CD4-positive, alpha-beta memory T cell (primary cell): ENCODE results near the gene ACOD1. TPM values are rescaled to one million over a fixed set of nuclear protein-coding genes. Genes with fewer than 3 reads are reported as not detected.

Source experiments
- CTCF ChIA-PET: fragments of 350-600 bp; sonication (Branson Sonifier 250); formaldehyde crosslinking; loops from one replicate; lab custom pipeline; 2021; ENCODE audit warnings: inconsistent platforms; ENCODE audit not compliant: partially characterized antibody; lab: Charles Lee
- POLR2A ChIA-PET: fragments of 350-600 bp; sonication (Branson Sonifier 250); formaldehyde crosslinking; loops from one replicate; lab custom pipeline; 2021; ENCODE audit not compliant: partially characterized antibody; lab: Charles Lee
- DNase-seq, 5 donors: peaks; one replicate each; pipeline versions ENCODE4 v3.0.0 to v3.0.0-alpha.2; 2020 to 2022; ENCODE audit warnings: mixed read lengths in 1 of 5
- H3K27ac ChIP-seq: one replicate; pipeline ENCODE4 v1.7.0; 2013; ENCODE audit warnings: low read depth, low read length
- H3K27me3 ChIP-seq: 2 replicates; pipeline ENCODE4 v1.7.0; 2013; ENCODE audit warnings: mild to moderate bottlenecking, low read length, moderate library complexity; ENCODE audit not compliant: insufficient read depth
- H3K36me3 ChIP-seq: 2 replicates; pipeline ENCODE4 v1.7.0; 2013; ENCODE audit warnings: mild to moderate bottlenecking, low read length, moderate library complexity; ENCODE audit not compliant: insufficient read depth
- H3K4me1 ChIP-seq: 2 replicates; pipeline ENCODE4 v1.7.0; 2013; ENCODE audit warnings: mild to moderate bottlenecking, low read length, moderate library complexity; ENCODE audit not compliant: insufficient read depth
- H3K4me3 ChIP-seq, 2 donors: one replicate each; pipeline ENCODE4 v1.7.0; 2013; ENCODE audit warnings: low read length in 2 of 2, mild to moderate bottlenecking in 1 of 2
- H3K9me3 ChIP-seq, 2 donors: one replicate each; pipeline ENCODE4 v1.7.0; 2013; ENCODE audit warnings: low read length in 2 of 2, control low read depth in 1 of 2; ENCODE audit not compliant: control insufficient read depth in 1 of 2
- H3K27ac Mint-ChIP-seq, 7 donors: one replicate each; pipeline ENCODE4 v1.8.0; 2020 to 2021; ENCODE audit warnings: mixed read lengths in 7 of 7, mild to moderate bottlenecking in 6 of 7, inconsistent platforms in 3 of 7, moderate library complexity in 3 of 7
- H3K27me3 Mint-ChIP-seq, 2 donors: one replicate each; pipeline ENCODE4 v1.8.0; 2020 to 2021; ENCODE audit warnings: mixed read lengths in 2 of 2
- H3K36me3 Mint-ChIP-seq, 2 donors: one replicate each; pipeline ENCODE4 v1.8.0; 2020 to 2021; ENCODE audit warnings: mixed read lengths in 2 of 2, inconsistent platforms in 1 of 2, mild to moderate bottlenecking in 1 of 2
- H3K4me1 Mint-ChIP-seq, 4 donors: one replicate each; pipeline ENCODE4 v1.8.0; 2020 to 2021; ENCODE audit warnings: mixed read lengths in 4 of 4, mild to moderate bottlenecking in 1 of 4
- H3K4me3 Mint-ChIP-seq, 8 donors: one replicate each; pipeline ENCODE4 v1.8.0; 2020 to 2021; ENCODE audit warnings: mixed read lengths in 8 of 8, mild to moderate bottlenecking in 7 of 8, moderate library complexity in 6 of 8, inconsistent platforms in 3 of 8
- H3K9me3 Mint-ChIP-seq, 8 donors: one replicate each; pipeline ENCODE4 v1.8.0; 2020 to 2021; ENCODE audit warnings: mixed read lengths in 8 of 8, mild to moderate bottlenecking in 5 of 8, inconsistent platforms in 3 of 8, moderate library complexity in 1 of 8
- intact Hi-C: fragments of 100-400 bp; cut with micrococcal nuclease; formaldehyde crosslinking; loops from one replicate; pipeline ENCODE4 v1.15.1; 2023
- polyA plus RNA-seq, 2 donors: library from polyadenylated mRNA; unstranded; fragments of 300-500 nt; fragmentation: Illumina TruSeq; gene quantifications; one replicate each; pipeline ENCODE4 v1.2.3, GENCODE V29; 2021
- total RNA-seq, 2 experiments: library from RNA; stranded (reverse); gene quantifications; one replicate each; pipeline ENCODE4 v1.2.3, GENCODE V29; 2021

ACOD1 gene
- total and polyA plus RNA-seq, 4 experiments from 2014 or later: not detected

- ChIA-PET POLR2A (interaction anchor here (1.0 to 2.6 kb wide), 4 partner anchors 11 to 48 kb away, joined by 3 to 29 read pairs (median 6); partner anchors contain the start of genes CLN5 and FBXL3), CTCF (interaction anchor here (0.7 to 3.8 kb wide), 38 partner anchors 9 to 1654 kb away, joined by 3 to 81 read pairs (median 4); partner anchors contain the start of gene CLN5)
- H3K36me3 ChIP-seq: no peaks in the 10 kb centered on the region
- peaks cover 20% of the 10 kb centered on the region for H3K4me1 ChIP-seq
- peaks cover 18% of the 10 kb centered on the region in 2 donors for H3K27me3 Mint-ChIP-seq
- no peaks in the 10 kb centered on the region for H3K36me3 Mint-ChIP-seq
- H3K4me3 Mint-ChIP-seq: peak overlapping the region in 6 of 8 donors; percentile 35 to 69 (median 54)
- no peak overlapping the region for H3K4me3 ChIP-seq
- H3K9me3 Mint-ChIP-seq: no peaks in the 10 kb centered on the region
- H3K27me3 ChIP-seq: no peaks in the 10 kb centered on the region
- intact Hi-C loops: loop anchor here (1.0 to 2.0 kb wide), 4 partner anchors 11 to 1283 kb away; no protein-coding TSS in a partner anchor
- no peaks in the 10 kb centered on the region for H3K9me3 ChIP-seq
- peak overlapping the region in 2 of 7 donors; percentile 29 to 48 for H3K27ac Mint-ChIP-seq
- no peak overlapping the region for H3K27ac ChIP-seq
- DNase-seq: peak; percentile 72 to 83 (median 78)
- H3K4me1 Mint-ChIP-seq: peaks cover 7 to 15% (median 10%) of the 10 kb centered on the region in 4 donors
Observed at GRCh38 chr13:76980075-76980718, 31.9 kb downstream of the ACOD1 start.

DNA sequence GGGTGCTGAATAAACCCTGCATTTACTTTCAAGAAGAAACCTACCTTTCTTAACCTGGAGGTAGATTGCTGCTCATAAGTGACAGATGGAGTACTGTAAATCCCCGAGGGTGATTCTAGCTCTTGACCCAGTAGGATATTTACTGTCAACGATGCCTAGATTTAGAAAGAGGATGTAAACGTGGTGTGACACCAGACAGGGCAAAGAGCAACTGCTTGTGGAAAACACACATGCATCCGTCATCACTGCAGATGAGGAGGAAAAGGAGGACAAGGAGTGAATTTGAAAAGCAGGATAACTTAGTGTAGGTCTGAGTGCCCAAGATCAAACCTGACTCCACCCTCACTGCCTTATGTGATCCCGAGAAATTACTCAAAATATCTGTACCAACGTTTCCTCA, 33.8 kb downstream of the ACOD1 start:
- no peaks in the 10 kb centered on the region for H3K36me3 Mint-ChIP-seq
- peaks cover 10% of the 10 kb centered on the region for H3K4me1 ChIP-seq
- CTCF ChIA-PET: interaction anchor here (1.0 to 3.8 kb wide), 4 partner anchors 9 to 1114 kb away, joined by 3 to 81 read pairs (median 27); partner anchors contain the start of gene CLN5
- no peaks in the 10 kb centered on the region for H3K27me3 ChIP-seq
- intact Hi-C loops: no loop called here
- H3K27ac ChIP-seq: no peak overlapping the region
- no peaks in the 10 kb centered on the region for H3K36me3 ChIP-seq
- no peak for DNase-seq
- no peaks in the 10 kb centered on the region for H3K9me3 Mint-ChIP-seq
- H3K9me3 ChIP-seq: no peaks in the 10 kb centered on the region
- H3K27ac Mint-ChIP-seq: no peak overlapping the region
- H3K4me3 ChIP-seq: no peak overlapping the region
- POLR2A ChIA-PET: interaction anchor here (1.2 to 2.6 kb wide), 2 partner anchors 9 to 45 kb away, joined by 3 to 29 read pairs; partner anchors contain the start of genes CLN5 and FBXL3
- H3K27me3 Mint-ChIP-seq: peaks cover 20 to 29% of the 10 kb centered on the region in 2 donors
- H3K4me1 Mint-ChIP-seq: peaks cover 3 to 6% (median 5%) of the 10 kb centered on the region in 4 donors
- H3K4me3 Mint-ChIP-seq: no peak overlapping the region

DNA sequence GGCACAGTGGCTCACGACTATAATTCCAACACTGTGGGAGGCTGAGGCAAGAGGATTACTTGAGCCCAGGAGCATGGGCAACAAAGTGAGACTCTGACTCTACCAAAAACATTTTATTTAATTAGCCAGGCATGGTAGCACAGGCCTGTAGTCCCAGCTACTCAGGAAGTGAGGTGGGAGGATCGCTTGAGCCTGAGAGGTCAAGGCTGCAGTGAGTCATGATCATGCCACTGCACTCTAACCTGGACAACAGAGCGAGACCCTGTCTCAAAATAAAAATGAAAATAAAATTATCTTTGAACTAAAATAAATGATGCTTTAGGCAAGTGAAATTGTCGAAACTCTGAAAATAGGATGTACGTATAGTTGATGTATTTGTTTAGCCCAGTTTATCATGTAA, 35.4 kb downstream of the ACOD1 start:
- Mint-ChIP-seq H3K27me3 (peaks cover 22 to 36% of the 10 kb centered on the region in 2 donors), H3K36me3 (no peaks in the 10 kb centered on the region), H3K4me3 (no peak overlapping the region), H3K4me1 (peaks cover 0 to 6% (median 3%) of the 10 kb centered on the region in 4 donors), H3K9me3 (no peaks in the 10 kb centered on the region), H3K27ac (no peak overlapping the region)
- ChIA-PET CTCF (interaction anchor here (0.9 to 1.8 kb wide), 2 partner anchors 9 to 13 kb away, joined by 3 to 4 read pairs; no protein-coding TSS in a partner anchor), POLR2A (no interaction called here)
- no peak overlapping the region for H3K4me3 ChIP-seq
- intact Hi-C loops: no loop called here
- H3K27me3 ChIP-seq: no peaks in the 10 kb centered on the region
- peaks cover 6% of the 10 kb centered on the region for H3K4me1 ChIP-seq
- no peak for DNase-seq
- H3K9me3 ChIP-seq: no peaks in the 10 kb centered on the region
- no peak overlapping the region for H3K27ac ChIP-seq
- no peaks in the 10 kb centered on the region for H3K36me3 ChIP-seq

DNA sequence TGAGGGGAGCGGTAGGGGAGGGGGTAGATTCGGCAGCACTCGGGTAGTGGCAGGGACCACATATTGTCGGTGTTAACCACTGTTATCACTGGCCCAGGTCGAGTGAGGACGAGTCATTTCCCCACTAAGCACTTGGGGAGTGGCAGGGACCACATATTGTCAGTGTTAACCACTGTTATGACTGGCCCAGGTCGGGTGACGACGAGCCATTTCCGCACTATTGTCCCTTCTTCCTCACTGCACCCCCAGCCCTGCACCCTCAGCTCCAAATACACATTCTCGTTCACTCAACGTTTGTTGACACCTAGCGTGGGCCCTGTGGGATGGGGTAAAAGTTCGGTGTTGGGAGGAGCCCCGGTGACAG, 43.1 kb downstream of the ACOD1 start:
- no peaks in the 10 kb centered on the region for H3K9me3 ChIP-seq
- Mint-ChIP-seq H3K4me1 (peaks cover 26 to 49% (median 39%) of the 10 kb centered on the region in 4 donors), H3K27ac (peak overlapping the region; percentile 98 to 100 (median 100)), H3K27me3 (peaks cover 7 to 12% of the 10 kb centered on the region in 2 donors), H3K9me3 (no peaks in the 10 kb centered on the region), H3K36me3 (peaks cover 6 to 14% of the 10 kb centered on the region in 2 donors), H3K4me3 (peak overlapping the region; percentile 90 to 99 (median 96))
- H3K4me1 ChIP-seq: peaks cover 37% of the 10 kb centered on the region
- peak overlapping the region; percentile 53 to 88 for H3K4me3 ChIP-seq
- ChIA-PET POLR2A (interaction anchor here (0.8 to 7.7 kb wide), 22 partner anchors 11 to 1665 kb away, joined by 3 to 204 read pairs (median 7); partner anchors contain the start of genes COMMD6, FBXL3, KCTD12 and MYCBP2), CTCF (interaction anchor here (0.7 to 7.1 kb wide), 6 partner anchors 11 to 106 kb away, joined by 3 to 81 read pairs (median 14); partner anchors contain the start of gene FBXL3)
- peaks cover 11% of the 10 kb centered on the region for H3K36me3 ChIP-seq
- no peaks in the 10 kb centered on the region for H3K27me3 ChIP-seq
- intact Hi-C loops: loop anchor here (1.0 to 10.0 kb wide), 5 partner anchors 11 to 1667 kb away; partner anchors contain the start of genes SLAIN1 and UCHL3
- DNase-seq: peak; percentile 84 to 95 (median 89)
- H3K27ac ChIP-seq: peak overlapping the region; percentile 95

DNA sequence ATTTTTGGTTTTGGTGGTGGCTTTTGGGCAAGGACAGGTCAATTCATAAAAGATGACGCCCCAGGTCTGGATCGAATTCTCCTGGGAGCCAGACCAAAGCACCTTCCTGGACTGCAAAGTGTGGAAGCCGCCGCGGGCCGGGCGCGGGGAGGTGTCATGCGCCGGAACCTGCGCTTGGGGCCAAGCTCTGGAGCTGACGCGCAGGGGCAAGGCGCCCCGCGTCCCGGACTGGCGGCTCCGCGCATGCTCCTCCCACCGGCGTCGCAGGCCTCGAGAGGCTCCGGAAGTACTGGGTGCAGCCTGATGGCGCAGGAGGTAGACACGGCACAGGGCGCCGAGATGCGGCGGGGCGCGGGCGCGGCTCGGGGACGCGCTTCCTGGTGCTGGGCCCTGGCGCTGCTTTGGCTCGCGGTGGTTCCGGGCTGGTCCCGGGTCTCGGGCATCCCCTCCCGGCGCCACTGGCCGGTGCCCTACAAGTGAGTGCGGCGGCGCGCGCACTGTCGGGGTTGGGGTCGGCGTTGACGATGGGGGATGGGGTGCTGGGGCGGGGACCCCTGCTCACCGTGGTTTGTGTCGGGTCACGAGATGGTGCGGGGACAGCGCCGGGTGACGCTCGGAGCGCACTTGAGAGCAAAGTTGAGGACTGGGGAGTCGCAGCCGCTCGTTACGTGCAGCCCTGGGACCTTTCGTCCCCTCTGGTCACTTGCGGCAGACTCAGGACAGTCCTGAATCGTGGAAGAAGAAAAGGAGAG, 43.7 kb downstream of the ACOD1 start, which contains the start of gene CLN5:
Gene CLN5 (plus strand): TSS at position 286 of the 752 bp plus-strand sequence. CDS start 18 bp downstream, at position 304.
- ChIA-PET POLR2A (interaction anchor here (0.8 to 7.7 kb wide), 26 partner anchors 10 to 1665 kb away, joined by 3 to 204 read pairs (median 6); partner anchors contain the start of genes COMMD6, FBXL3, KCTD12 and MYCBP2), CTCF (interaction anchor here (0.7 to 7.1 kb wide), 6 partner anchors 10 to 35 kb away, joined by 3 to 81 read pairs (median 14); partner anchors contain the start of gene FBXL3)
- H3K4me1 Mint-ChIP-seq: peaks cover 26 to 52% (median 41%) of the 10 kb centered on the region in 4 donors

DNA sequence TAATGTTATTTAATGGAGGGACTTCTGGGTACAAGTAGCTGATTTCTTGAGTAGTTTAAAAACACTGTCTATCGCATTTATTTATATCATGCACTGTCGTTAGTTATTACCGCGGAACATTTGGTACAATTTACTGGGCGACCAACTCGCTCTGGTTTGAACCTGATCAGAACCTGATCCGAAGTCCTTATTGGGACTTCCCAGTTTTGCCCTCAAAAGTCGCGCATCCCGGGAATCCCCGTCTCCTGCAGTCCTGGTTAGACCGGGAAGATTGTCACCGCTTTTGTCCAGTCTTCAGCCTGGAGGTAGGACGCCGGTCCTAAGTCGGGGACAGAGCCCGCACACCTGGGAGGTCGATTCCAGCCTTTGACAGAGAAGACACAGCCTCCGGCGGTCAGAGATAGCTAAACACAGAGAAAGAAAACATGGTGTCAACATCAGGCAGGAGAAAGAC, 44.3 kb downstream of the ACOD1 start:
- Histone ChIP-seq H3K9me3 (no peaks in the 10 kb centered on the region), H3K4me3 (peak overlapping the region; percentile 88 to 93), H3K27ac (peak overlapping the region; percentile 95), H3K4me1 (peaks cover 37% of the 10 kb centered on the region), H3K27me3 (no peaks in the 10 kb centered on the region), H3K36me3 (peaks cover 13% of the 10 kb centered on the region)
- ChIA-PET CTCF (interaction anchor here (0.7 to 7.1 kb wide), 8 partner anchors 9 to 107 kb away, joined by 3 to 81 read pairs (median 4); partner anchors contain the start of gene FBXL3), POLR2A (interaction anchor here (0.9 to 7.7 kb wide), 17 partner anchors 10 to 336 kb away, joined by 3 to 204 read pairs (median 8); partner anchors contain the start of genes FBXL3 and KCTD12)
- peak in 2 of 5 donors; percentile 28 to 47 for DNase-seq
- Mint-ChIP-seq H3K27me3 (peaks cover 0 to under 1% of the 10 kb centered on the region in 2 donors), H3K4me1 (peaks cover 26 to 54% (median 43%) of the 10 kb centered on the region in 4 donors), H3K9me3 (no peaks in the 10 kb centered on the region), H3K36me3 (peaks cover 13 to 17% of the 10 kb centered on the region in 2 donors), H3K4me3 (peak overlapping the region; percentile 92 to 99 (median 96)), H3K27ac (peak overlapping the region; percentile 98 to 100 (median 100))
- intact Hi-C loops: loop anchor here (1.0 to 10.0 kb wide), 7 partner anchors 10 to 1668 kb away; partner anchors contain the start of genes FBXL3, KCTD12, MYCBP2 and UCHL3

More for the DNA sequence above, 43.7 kb downstream of the ACOD1 start, which contains the start of gene CLN5:
- Histone ChIP-seq H3K27me3 (no peaks in the 10 kb centered on the region), H3K27ac (peak within 1 kb of the TSS; percentile 95), H3K36me3 (peaks cover 13% of the 10 kb centered on the region), H3K4me3 (peak within 1 kb of the TSS; percentile 88 to 93), H3K9me3 (no peaks in the 10 kb centered on the region), H3K4me1 (peaks cover 37% of the 10 kb centered on the region)
- Mint-ChIP-seq H3K9me3 (no peaks in the 10 kb centered on the region), H3K36me3 (peaks cover 12 to 17% of the 10 kb centered on the region in 2 donors), H3K4me3 (peak within 1 kb of the TSS; percentile 92 to 99 (median 96)), H3K27me3 (peaks cover 3 to 7% of the 10 kb centered on the region in 2 donors), H3K27ac (peak within 1 kb of the TSS; percentile 98 to 100 (median 100))
- intact Hi-C loops: loop anchor here (1.0 to 10.0 kb wide), 9 partner anchors 10 to 1667 kb away; partner anchors contain the start of genes FBXL3, KCTD12, MYCBP2 and SLAIN1
- peak; percentile 95 to 98 (median 97) for DNase-seq
